NCI-H2196 (cell line): Measurements from ENCODE around the gene UBE2G2.

Source experiments
- DNase-seq: peaks from one replicate; lab custom pipeline; 2025; ENCODE audit not compliant: unreplicated experiment; lab: John Stamatoyannopoulos, UW

The UBE2G2 gene

DNA sequence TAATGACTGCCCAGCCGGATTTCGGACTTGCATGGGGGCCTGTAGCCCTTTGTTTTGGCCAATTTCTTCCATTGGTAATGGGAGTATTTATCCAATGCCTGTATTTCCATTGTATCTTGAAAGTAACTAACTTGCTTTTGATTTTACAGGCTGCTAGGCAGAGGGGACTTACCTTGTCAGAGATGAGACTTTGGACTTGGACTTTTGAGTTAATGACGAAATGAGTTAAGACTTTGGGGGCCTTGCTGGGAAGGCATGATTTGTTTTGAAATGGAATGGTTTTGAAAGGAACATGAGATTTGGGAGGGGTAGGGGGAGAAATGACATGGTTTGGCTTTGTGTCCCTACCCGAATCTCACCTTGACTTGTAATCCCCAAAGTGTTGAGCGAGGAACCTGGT lies 9.6 kb downstream of the UBE2G2 start:
- no peak for DNase-seq

DNA sequence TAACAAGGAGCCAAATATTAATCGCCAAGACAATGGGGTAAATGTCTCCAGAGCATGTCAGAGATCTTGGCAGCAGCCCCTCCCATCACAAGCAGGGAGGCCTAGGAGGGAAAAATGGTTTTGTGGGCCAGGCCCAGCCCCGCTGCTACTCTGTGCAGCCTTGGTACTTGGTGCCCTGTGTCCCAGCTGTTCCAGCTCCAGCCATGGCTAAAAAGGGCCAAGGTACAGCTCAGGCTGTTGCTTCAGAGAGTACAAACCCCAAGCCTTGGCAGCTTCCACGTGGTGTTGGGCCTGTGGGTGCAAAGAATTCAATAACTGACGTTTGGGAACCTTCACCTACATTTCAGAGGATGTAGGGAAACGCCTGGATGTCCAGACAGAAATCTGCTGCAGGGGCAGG lies 10.4 kb downstream of the UBE2G2 start:
- no peak for DNase-seq

DNA sequence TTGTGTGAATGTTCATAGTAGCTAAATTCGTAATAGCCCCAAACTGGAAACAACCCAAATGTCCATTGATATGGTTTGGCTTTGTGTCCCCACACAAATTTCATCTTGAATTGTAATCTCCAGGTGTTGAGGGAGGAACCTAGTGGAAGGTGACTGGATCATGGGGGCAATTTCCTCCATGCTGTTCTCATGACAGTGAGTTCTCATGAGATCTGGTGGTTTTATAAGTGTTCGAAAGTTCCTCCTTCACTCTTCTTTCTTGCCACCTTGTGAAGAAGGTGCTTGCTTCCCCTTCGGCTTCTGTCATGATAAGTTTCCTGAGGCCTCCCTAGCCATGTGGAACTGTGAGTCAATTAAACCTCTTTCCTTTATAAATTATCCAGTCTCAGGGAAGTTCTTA lies 11.3 kb downstream of the UBE2G2 start:
- no peak for DNase-seq

- DNase-seq: no peak
Measured at GRCh38 chr21:44789880-44790279, 11.7 kb downstream of the UBE2G2 start.

GRCh38 chr21:44785620-44786335 lies 15.8 kb downstream of the UBE2G2 start:
- peak; percentile 53 for DNase-seq

DNA sequence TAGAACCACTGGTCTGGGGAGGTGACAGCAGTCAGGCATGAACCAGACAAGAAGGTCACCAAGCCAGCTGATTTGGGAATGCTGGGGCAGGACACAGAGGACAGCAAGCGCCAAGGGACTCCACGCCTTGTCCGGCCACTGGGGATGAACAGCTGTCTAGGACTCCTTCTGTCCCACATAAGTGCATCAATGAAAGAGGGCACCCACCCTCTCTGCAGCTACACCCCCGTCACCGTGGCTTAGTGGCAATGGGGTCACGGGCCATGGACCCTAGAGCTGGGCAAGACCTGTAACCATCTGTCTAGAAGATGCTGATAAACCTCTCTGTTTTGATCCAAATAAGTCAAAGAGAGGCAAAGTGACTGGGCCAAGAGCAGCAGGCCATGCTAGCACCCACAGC lies 16.8 kb downstream of the UBE2G2 start:
- no peak for DNase-seq

GRCh38 chr21:44783020-44783696 lies 18.5 kb downstream of the UBE2G2 start:
- no peak for DNase-seq

DNA sequence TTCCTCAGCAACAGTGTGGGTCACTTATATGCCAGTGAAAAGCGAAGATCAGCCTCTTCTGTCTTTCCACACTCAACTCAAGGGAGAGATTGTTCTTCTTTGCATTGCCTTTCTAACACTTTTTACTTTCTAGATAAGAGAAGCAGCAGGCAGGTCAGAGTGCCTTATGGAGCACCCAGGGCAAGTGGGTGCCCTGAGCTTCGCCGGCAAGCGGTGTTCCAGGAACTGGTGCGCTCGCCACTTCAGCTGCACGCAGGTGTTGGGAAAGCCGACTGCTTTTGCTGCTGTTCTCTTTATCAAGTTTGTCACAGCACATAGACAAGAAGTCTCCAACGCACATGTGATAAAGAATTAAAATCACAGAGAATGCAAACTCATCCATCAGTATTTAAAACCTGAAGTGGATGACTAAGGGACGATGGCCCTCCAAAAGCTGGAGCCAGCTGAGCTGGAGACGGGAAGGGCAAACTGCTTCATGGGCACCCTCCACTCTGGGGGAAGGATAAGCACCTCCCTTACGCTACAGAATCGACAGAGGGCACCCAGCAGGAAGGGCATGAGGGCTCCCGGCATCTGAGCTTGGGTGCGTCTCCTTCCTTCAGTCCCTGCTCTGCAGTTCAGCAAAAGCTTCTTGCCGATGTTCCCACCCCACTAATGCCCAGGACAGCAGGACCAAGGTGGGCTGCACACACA lies 20.7 kb downstream of the UBE2G2 start:
- no peak for DNase-seq

DNA sequence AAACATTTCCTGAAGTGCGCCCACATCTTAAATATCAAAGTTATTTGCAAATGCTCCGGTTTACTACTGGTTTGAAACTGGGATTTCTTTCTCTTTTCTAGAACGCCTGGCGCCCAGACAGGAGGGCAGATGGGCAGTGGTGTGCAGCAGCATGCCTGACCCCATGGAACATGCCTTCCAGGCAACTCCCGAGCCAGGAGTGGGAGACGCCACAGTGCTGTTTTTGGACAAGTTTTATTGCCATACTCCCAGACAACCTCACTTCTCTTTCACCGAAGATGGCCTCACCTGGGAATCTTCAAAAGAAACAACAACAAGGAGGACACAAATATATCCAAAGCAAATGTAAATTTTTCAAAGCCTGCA lies 21.5 kb downstream of the UBE2G2 start:
- no peak for DNase-seq

- DNase-seq: peak; percentile 23
Measured at GRCh38 chr21:44779417-44780136, 22.0 kb downstream of the UBE2G2 start.

DNA sequence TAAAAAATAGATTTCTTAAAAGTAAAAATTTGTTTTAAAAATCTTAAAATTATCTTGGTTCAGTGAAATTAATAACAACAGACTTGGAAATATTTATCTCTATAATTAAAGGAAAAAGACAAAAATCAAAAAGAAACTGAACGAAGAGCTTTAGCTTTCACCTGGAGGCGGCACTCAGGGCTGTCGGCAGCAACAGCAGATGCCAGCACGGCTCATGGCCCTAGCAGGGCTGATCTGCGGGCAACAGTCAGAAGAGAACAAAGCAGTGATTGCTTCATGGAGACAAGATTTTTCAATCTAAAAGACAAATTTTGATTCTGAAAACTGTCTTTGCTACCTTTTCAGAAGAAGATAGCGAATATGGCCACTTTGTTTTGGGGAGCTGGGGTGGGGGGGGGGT lies 22.6 kb downstream of the UBE2G2 start:
- no peak for DNase-seq

- DNase-seq: no peak
Measured at GRCh38 chr21:44778499-44778911, 23.1 kb downstream of the UBE2G2 start.

DNA sequence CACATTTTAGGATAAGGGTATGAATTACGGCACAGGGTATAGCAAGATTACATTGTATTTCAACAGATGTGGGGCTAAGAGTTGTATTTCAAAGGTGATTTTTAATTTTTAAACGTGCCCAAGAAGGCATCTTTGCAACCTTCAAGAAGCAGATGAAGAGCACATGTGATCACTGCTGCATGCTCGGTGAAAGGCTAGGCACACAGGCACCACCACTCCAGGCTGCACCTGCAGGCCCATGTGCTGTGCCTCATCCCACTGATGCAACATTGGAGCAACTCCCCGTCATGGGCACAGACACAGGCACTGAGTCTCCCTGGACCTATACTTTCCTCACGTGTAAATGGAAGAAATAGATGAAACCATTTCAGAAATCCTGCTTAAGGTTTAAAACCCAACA lies 23.5 kb downstream of the UBE2G2 start:
- DNase-seq: no peak

DNA sequence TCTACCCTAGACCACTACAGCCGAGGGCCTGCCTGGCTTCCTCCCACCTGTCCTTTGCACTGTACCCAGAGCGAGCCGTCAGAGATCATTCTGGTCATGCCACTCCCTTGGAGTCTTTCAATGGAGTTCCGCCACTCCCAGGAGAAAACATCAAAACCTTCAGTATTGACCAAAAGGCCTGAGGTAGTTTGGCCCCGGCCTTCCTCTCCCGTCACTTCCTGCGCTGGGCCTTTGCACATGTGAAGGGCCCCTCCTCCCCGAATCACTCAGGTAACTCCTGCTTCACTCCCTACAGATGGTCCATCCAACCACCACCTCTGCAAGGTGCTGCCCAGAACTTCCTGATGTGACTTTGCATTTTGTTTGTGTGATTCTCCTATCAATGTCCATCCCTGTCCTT lies 26.6 kb downstream of the UBE2G2 start:
- DNase-seq: no peak

GRCh38 chr21:44773291-44773932 lies 28.2 kb downstream of the UBE2G2 start:
- DNase-seq: peak; percentile 85

GRCh38 chr21:44771896-44772525 lies 29.6 kb downstream of the UBE2G2 start:
- no peak for DNase-seq

DNA sequence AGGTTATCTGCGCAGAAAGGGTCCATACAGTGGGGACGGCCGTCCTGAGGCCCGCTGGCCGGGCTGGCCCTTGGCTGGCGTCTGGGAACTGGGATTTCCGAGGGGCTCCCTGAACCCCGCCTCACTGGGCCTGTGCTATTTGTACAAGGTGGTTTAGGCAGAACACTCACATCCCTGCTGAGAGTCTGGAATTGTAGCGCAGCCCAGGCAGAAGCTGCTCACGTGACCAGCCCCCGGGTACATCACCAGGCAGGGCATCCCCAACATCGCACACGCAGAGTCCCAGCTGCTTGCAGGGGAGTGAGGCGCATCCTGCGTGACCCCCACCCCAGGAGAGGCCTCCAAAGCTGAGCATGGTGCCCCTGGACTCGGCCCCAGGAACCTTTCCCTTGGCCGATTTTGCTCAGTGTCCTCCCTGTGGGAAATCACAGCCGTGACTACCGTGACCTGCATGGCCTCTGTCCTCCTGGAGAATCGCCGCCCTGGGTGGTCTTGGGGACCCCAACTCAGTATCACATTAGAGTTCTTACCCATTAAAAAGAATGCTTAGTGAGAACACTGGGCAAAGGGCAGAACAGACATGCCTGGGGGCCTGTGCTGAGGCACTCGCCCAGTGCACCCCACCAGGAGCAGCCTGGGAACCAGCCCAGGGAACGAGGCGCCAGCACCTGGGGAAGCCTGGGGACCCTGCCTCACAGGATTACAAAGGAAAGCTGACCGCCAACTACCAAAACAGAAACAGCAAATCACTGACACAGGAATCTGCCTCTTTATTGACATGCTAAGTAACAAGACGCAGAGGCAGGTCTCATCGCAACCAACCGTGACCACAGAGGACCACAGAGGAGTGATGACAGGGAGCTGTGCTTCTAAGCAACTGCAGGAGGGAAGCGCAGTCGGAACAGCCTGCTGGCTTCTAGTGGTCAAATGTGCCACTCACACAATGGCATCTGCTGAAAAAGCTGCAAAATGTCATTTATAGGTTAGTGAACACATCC lies 33.5 kb downstream of the UBE2G2 start:
- no peak for DNase-seq

DNA sequence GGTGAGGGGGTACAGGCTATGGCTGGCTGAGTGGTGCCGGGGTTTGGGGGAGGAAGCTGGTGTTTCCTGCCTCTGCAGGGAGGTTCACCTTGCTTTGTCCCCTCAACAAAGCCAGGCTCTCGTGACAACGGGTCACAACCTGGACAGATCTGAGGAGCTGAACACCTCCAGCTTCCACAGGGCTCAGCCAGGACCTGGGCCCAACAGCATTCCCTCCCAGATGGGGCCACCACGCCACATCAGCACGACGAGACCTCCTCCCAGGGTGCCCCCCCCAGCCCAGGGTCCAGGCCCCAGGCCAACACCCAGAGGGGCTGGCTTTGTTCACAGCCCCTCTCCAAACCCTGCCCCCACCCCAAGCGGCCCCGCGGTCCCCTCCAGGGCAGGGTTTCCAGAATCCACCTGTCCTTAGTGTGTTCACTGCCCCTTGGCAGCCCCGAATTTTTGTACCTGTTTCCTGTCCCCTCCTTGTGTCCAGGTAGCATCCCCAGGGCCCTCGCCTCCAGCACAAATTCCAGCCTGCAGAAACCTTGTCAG lies 34.7 kb downstream of the UBE2G2 start:
- DNase-seq: no peak
